Measurements from ENCODE around the gene NCS1.

NCS1 gene

GRCh38 chr9:130174920-130175321, 2.7 kb downstream of the NCS1 start:
- no peak overlapping the region for H3K4me3 ChIP-seq (ENCODE audit: low read length)
- DNase-seq (ENCODE audit: low read depth): no peak
- TF ChIP-seq CTCF (IDR thresholded peaks at IDR 0.05; ENCODE audit: insufficient read depth, low read depth, low read length, missing control alignments): no peak

GRCh38 chr9:130175355-130175754, 3.2 kb downstream of the NCS1 start:
- no peak for TF ChIP-seq CTCF (IDR thresholded peaks at IDR 0.05; ENCODE audit: insufficient read depth, low read depth, low read length, missing control alignments)
- H3K4me3 ChIP-seq (ENCODE audit: low read length): no peak overlapping the region
- no peak for DNase-seq (ENCODE audit: low read depth)

GRCh38 chr9:130176760-130177159, 4.6 kb downstream of the NCS1 start:
- no peak for TF ChIP-seq CTCF (IDR thresholded peaks at IDR 0.05; ENCODE audit: insufficient read depth, low read depth, low read length, missing control alignments)
- no peak for DNase-seq (ENCODE audit: low read depth)
- no peak overlapping the region for H3K4me3 ChIP-seq (ENCODE audit: low read length)

- H3K4me3 ChIP-seq (ENCODE audit: low read length): no peak overlapping the region
- no peak for TF ChIP-seq CTCF (IDR thresholded peaks at IDR 0.05; ENCODE audit: insufficient read depth, low read depth, low read length, missing control alignments)
- no peak for DNase-seq (ENCODE audit: low read depth)
These were observed 5.9 kb downstream of the NCS1 start for GRCh38 chr9:130177898-130178805.

- TF ChIP-seq CTCF (IDR thresholded peaks at IDR 0.05; ENCODE audit: insufficient read depth, low read depth, low read length, missing control alignments): no peak
- H3K4me3 ChIP-seq (ENCODE audit: low read length): no peak overlapping the region
- no peak for DNase-seq (ENCODE audit: low read depth)
These were observed 7.2 kb downstream of the NCS1 start for GRCh38 chr9:130179331-130179907.

GRCh38 chr9:130180516-130180915, 8.3 kb downstream of the NCS1 start:
- TF ChIP-seq CTCF (IDR thresholded peaks at IDR 0.05; ENCODE audit: insufficient read depth, low read depth, low read length, missing control alignments): no peak

More at GRCh38 chr9:130180516-130180915, 8.3 kb downstream of the NCS1 start:
- no peak for DNase-seq (ENCODE audit: low read depth)
- H3K4me3 ChIP-seq (ENCODE audit: low read length): no peak overlapping the region

Data from epithelial cell of esophagus (primary cell).